GM18507 (cell line): ENCODE data around the gene FOXC2.
"Not testable (repeated sequence)": the region's sequence is repeated elsewhere in the genome, so short reads cannot be mapped to it uniquely, and the experiment has no call there.

Experiments
- DNase-seq: peaks from one replicate; pipeline ENCODE4 v3.0.0; 2011; ENCODE audit warnings: low read depth; ENCODE audit not compliant: insufficient read length; ENCODE audit errors: extremely low spot score
- FAIRE-seq: peaks from 2 replicates; lab custom pipeline; 2011; peaks lifted over from hg19 to GRCh38; lab: Jason Lieb, UNC

Gene FOXC2

GRCh38 chr16:86580063-86580790 lies 13.6 kb downstream of the FOXC2 start:
- DNase-seq = no peak
- FAIRE-seq = no peak

- no peak for FAIRE-seq
Observed at GRCh38 chr16:86580791-86581170, 14.2 kb downstream of the FOXC2 start.

GRCh38 chr16:86581458-86581857 lies 14.8 kb downstream of the FOXC2 start:
- no peak for DNase-seq
- FAIRE-seq = no peak

More at GRCh38 chr16:86580791-86581170, 14.2 kb downstream of the FOXC2 start:
- DNase-seq = no peak

- FAIRE-seq = no peak
- DNase-seq = no peak
Observed at GRCh38 chr16:86584071-86584685, 17.5 kb downstream of the FOXC2 start.

- no peak for FAIRE-seq
- no peak for DNase-seq
Observed at GRCh38 chr16:86584726-86585721, 18.4 kb downstream of the FOXC2 start.

GRCh38 chr16:86585821-86586611 lies 19.4 kb downstream of the FOXC2 start:
- no peak for DNase-seq
- no peak for FAIRE-seq

- FAIRE-seq = no peak
- DNase-seq = no peak
Observed at GRCh38 chr16:86587487-86587886, 20.9 kb downstream of the FOXC2 start.

- not testable (repeated sequence) for DNase-seq, FAIRE-seq
Observed at GRCh38 chr16:86587955-86588354, 21.3 kb downstream of the FOXC2 start.

- FAIRE-seq (no peak), DNase-seq (no peak)
Observed at GRCh38 chr16:86590501-86591144, 24.0 kb downstream of the FOXC2 start.

GRCh38 chr16:86591270-86591669 lies 24.6 kb downstream of the FOXC2 start:
- no peak for FAIRE-seq
- DNase-seq = no peak

- DNase-seq (no peak), FAIRE-seq (no peak)
Observed at GRCh38 chr16:86593913-86594620, 27.4 kb downstream of the FOXC2 start.

GRCh38 chr16:86594721-86595120 lies 28.1 kb downstream of the FOXC2 start:
- FAIRE-seq (no peak), DNase-seq (no peak)

- FAIRE-seq = no peak
- DNase-seq = no peak
Observed at GRCh38 chr16:86595983-86596605, 29.5 kb downstream of the FOXC2 start.

GRCh38 chr16:86597126-86597879 lies 30.7 kb downstream of the FOXC2 start:
- FAIRE-seq (no peak), DNase-seq (no peak)

GRCh38 chr16:86597880-86598606 lies 31.4 kb downstream of the FOXC2 start:
- DNase-seq (no peak), FAIRE-seq (no peak)
